Measurements from ENCODE around the gene NOL6. TPM values are rescaled to one million over a fixed set of nuclear protein-coding genes. Genes with fewer than 3 reads are reported as not detected.

The NOL6 gene
- total and polyA plus RNA-seq, 2 of the 13 experiments (the other 11 are each of a cell fraction or from before 2014, with no cell fraction given), result 17.0 to 30.2 TPM

GRCh38 chr9:33426843-33427293, 46.9 kb downstream of the NOL6 start:
- 19% methylated on average over 4 of the region's 7 CpGs for WGBS (ENCODE audit: low lambda C conversion rate)
- ChIA-PET POLR2A (no interaction called here), CTCF (ENCODE audit: low intra/inter-chr PET ratio, low total read pairs) (no interaction called here)
- H3K9ac ChIP-seq (ENCODE audit: insufficient read depth, low read depth, low read length), result no peak overlapping the region
- no peaks in the 10 kb centered on the region for H3K79me2 ChIP-seq (ENCODE audit: insufficient read depth, low read length)
- H3K4me3 ChIP-seq (replicated peaks in 1 of 3; ENCODE audit: insufficient read depth in 1 of 3, low read depth in 2 of 3, low read length in 3 of 3), result no peak overlapping the region
- TF ChIP-seq TGIF2 (CRISPR knock-in tag; IDR thresholded peaks at IDR 0.05) (no peak), CREB1 (IDR thresholded peaks at IDR 0.05) (peak; percentile 35; the same call in 1 of the 2 replicates), CREB1 (CRISPR knock-in tag; IDR thresholded peaks at IDR 0.05) (no peak), ZNF205 (CRISPR knock-in tag; IDR thresholded peaks at IDR 0.05) (no peak), NR2C2 (CRISPR knock-in tag; IDR thresholded peaks at IDR 0.05; ENCODE audit: borderline replicate concordance) (peak; percentile 57; the same call in 1 of the 2 replicates), ISL2 (CRISPR knock-in tag; IDR thresholded peaks at IDR 0.05) (no peak), GABPA (IDR thresholded peaks at IDR 0.05; ENCODE audit: low read depth, low read length) (no peak), GABPA (CRISPR knock-in tag; IDR thresholded peaks at IDR 0.05; ENCODE audit: low read depth) (no peak), GABPB1 (CRISPR knock-in tag; IDR thresholded peaks at IDR 0.05) (peak; percentile 48), SIX1 (CRISPR knock-in tag; IDR thresholded peaks at IDR 0.05; ENCODE audit: borderline replicate concordance) (no peak), ASH2L (IDR thresholded peaks at IDR 0.05; ENCODE audit: insufficient read length, low read depth, low read length) (no peak), FOSL2 (CRISPR knock-in tag; IDR thresholded peaks at IDR 0.05) (peak; percentile 56), CBX2 (IDR thresholded peaks at IDR 0.05; ENCODE audit: low read depth, low read length) (no peak), CBX2 (CRISPR knock-in tag; IDR thresholded peaks at IDR 0.05; ENCODE audit: low read depth) (no peak), ZNF10 (CRISPR knock-in tag; IDR thresholded peaks at IDR 0.05; ENCODE audit: borderline replicate concordance, low read depth) (no peak), NFATC3 (CRISPR knock-in tag; IDR thresholded peaks at IDR 0.05) (no peak), ZNF557 (CRISPR knock-in tag; IDR thresholded peaks at IDR 0.05) (no peak), RARA (CRISPR knock-in tag; IDR thresholded peaks at IDR 0.05) (no peak), MED1 (CRISPR knock-in tag; IDR thresholded peaks at IDR 0.05) (no peak), BHLHE40 (IDR thresholded peaks at IDR 0.05; ENCODE audit: low read length) (no peak)
- TF ChIP-seq, protein P1, sequence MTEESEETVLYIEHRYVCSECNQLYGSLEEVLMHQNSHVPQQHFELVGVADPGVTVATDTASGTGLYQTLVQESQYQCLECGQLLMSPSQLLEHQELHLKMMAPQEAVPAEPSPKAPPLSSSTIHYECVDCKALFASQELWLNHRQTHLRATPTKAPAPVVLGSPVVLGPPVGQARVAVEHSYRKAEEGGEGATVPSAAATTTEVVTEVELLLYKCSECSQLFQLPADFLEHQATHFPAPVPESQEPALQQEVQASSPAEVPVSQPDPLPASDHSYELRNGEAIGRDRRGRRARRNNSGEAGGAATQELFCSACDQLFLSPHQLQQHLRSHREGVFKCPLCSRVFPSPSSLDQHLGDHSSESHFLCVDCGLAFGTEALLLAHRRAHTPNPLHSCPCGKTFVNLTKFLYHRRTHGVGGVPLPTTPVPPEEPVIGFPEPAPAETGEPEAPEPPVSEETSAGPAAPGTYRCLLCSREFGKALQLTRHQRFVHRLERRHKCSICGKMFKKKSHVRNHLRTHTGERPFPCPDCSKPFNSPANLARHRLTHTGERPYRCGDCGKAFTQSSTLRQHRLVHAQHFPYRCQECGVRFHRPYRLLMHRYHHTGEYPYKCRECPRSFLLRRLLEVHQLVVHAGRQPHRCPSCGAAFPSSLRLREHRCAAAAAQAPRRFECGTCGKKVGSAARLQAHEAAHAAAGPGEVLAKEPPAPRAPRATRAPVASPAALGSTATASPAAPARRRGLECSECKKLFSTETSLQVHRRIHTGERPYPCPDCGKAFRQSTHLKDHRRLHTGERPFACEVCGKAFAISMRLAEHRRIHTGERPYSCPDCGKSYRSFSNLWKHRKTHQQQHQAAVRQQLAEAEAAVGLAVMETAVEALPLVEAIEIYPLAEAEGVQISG (CRISPR knock-in tag; IDR thresholded peaks at IDR 0.05), result no peak
- H4K20me1 ChIP-seq (ENCODE audit: insufficient read depth, low read length), result no peaks in the 10 kb centered on the region
- H3K4me2 ChIP-seq (ENCODE audit: low read depth, low read length), result peak overlapping the region; percentile 2; the same call in 1 of the 2 replicates
- in situ Hi-C loops (cut with HindIII; ENCODE audit: extremely low pct_ligation_motif_present, low pct_unique_long_range_greater_than_20kb), result no loop called here
- no TSS peak for BruUV-seq (replicated peaks)
- H3K9me3 ChIP-seq (ENCODE audit: low read length), result no peaks in the 10 kb centered on the region
- DNase-seq (ENCODE audit: low spot score) (no peak), ATAC-seq (peak; percentile 49), FAIRE-seq (no peak)
- no peak overlapping the region for H3K27ac ChIP-seq (ENCODE audit: extremely low read length, insufficient read depth, low read length)
- peaks cover 0 to 12% of the 10 kb centered on the region in 2 experiments; a peak in 3 of 5 replicates for H3K27me3 ChIP-seq (ENCODE audit: control insufficient read depth in 1 of 2, insufficient read depth in 2 of 2, low read length in 2 of 2)
- peaks cover 41% of the 10 kb centered on the region for H3K4me1 ChIP-seq (ENCODE audit: insufficient read depth, low read length)
- H3K36me3 ChIP-seq (replicated peaks in 1 of 2; ENCODE audit: control insufficient read depth in 1 of 2, insufficient read depth in 2 of 2, low read length in 2 of 2), result no peaks in the 10 kb centered on the region
- intact Hi-C loops (cut with micrococcal nuclease; ENCODE audit: unreplicated experiment), result no loop called here
- H2AFZ ChIP-seq (ENCODE audit: low read length), result no peak overlapping the region

Measured in HepG2 (cell line).